ENCODE data around the gene SLIT3.

The SLIT3 gene

GRCh38 chr5:169067751-169068173, 233.2 kb downstream of the SLIT3 start:
- no peak for DNase-seq

- no peak for DNase-seq
These were observed 235.5 kb downstream of the SLIT3 start for GRCh38 chr5:169065400-169065799.

GRCh38 chr5:169064093-169064492, 236.8 kb downstream of the SLIT3 start:
- no peak for DNase-seq

GRCh38 chr5:169063316-169063953, 237.5 kb downstream of the SLIT3 start:
- DNase-seq = no peak

- no peak for DNase-seq
These were observed 238.2 kb downstream of the SLIT3 start for GRCh38 chr5:169062690-169063089.

- no peak for DNase-seq
These were observed 246.4 kb downstream of the SLIT3 start for GRCh38 chr5:169054506-169054905.

- no peak for DNase-seq
These were observed 248.7 kb downstream of the SLIT3 start for GRCh38 chr5:169052207-169052606.

- DNase-seq = no peak
These were observed 249.6 kb downstream of the SLIT3 start for GRCh38 chr5:169051351-169051750.

GRCh38 chr5:169050636-169051035, 250.3 kb downstream of the SLIT3 start:
- DNase-seq = no peak

GRCh38 chr5:169050146-169050571, 250.8 kb downstream of the SLIT3 start:
- DNase-seq = no peak

GRCh38 chr5:169049712-169050111, 251.2 kb downstream of the SLIT3 start:
- DNase-seq = no peak

GRCh38 chr5:169048181-169049125, 252.5 kb downstream of the SLIT3 start:
- no peak for DNase-seq

GRCh38 chr5:169044962-169045361, 256.0 kb downstream of the SLIT3 start:
- DNase-seq = no peak

- DNase-seq = no peak
These were observed 259.8 kb downstream of the SLIT3 start for GRCh38 chr5:169041180-169041579.

- no peak for DNase-seq
These were observed 261.3 kb downstream of the SLIT3 start for GRCh38 chr5:169039592-169039991.

GRCh38 chr5:169037466-169037865, 263.5 kb downstream of the SLIT3 start:
- no peak for DNase-seq

- DNase-seq = no peak
These were observed 264.7 kb downstream of the SLIT3 start for GRCh38 chr5:169036079-169036805.

- peak in 2 of 3 experiments; percentile 3 to 79 for DNase-seq
These were observed 271.2 kb downstream of the SLIT3 start for GRCh38 chr5:169029661-169030274.

GRCh38 chr5:169029037-169029436, 271.9 kb downstream of the SLIT3 start:
- no peak for DNase-seq

- no peak for DNase-seq
These were observed 273.4 kb downstream of the SLIT3 start for GRCh38 chr5:169027501-169028061.

GRCh38 chr5:169025491-169025890, 275.4 kb downstream of the SLIT3 start:
- no peak for DNase-seq

GRCh38 chr5:169024421-169024820, 276.5 kb downstream of the SLIT3 start:
- no peak for DNase-seq

GRCh38 chr5:169022718-169023117, 278.2 kb downstream of the SLIT3 start:
- no peak for DNase-seq
